NCI-H2196 (cell line): Measurements from ENCODE around the gene MMP20.

Experiments
- DNase-seq: peaks from one replicate; lab custom pipeline; 2025; ENCODE audit not compliant: unreplicated experiment; lab: John Stamatoyannopoulos, UW

Gene MMP20

GRCh38 chr11:102592634-102593581 lies 32.2 kb downstream of the MMP20 start:
- DNase-seq, result no peak

DNA sequence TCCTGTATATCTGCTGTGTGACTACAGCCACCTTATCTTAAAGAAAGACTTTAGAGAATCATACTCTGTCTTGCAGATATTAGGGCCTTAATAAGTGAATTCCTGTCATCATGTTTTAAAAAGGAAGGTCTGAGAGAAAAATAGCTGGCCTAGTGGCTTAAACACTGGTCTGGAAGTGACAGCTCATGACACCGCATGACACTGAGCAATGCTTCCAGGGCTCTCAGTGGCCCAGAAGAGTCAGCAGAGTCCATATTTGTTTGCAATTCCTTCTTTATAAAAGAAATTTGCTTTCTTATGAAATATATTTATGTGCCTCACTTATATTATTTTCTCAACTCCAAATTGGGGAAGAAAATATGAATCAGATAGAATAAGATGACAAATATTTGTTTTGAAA lies 33.0 kb downstream of the MMP20 start:
- no peak for DNase-seq

- DNase-seq, result no peak
Observed at GRCh38 chr11:102591160-102591718, 33.9 kb downstream of the MMP20 start.

GRCh38 chr11:102590276-102591049 lies 34.7 kb downstream of the MMP20 start:
- no peak for DNase-seq

DNA sequence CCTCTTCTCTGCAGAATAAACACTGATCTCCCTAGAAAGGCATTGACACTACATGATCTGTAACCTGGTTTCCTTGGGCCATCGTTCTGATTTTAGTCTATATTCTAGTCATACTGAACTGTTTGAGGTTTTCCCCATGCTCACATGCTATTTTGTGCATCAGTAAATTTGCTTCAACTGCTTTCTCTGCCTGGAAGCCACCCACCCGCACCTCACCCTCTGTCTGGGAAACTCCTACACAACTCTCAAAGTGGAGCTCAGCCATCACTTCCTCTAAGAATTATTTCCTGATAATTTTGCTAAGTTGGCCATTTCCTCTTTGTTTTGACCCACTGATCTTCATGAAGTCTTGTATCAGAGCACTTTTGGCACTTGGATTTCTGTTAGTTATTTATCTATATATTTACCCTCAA lies 36.1 kb downstream of the MMP20 start:
- DNase-seq, result no peak

DNA sequence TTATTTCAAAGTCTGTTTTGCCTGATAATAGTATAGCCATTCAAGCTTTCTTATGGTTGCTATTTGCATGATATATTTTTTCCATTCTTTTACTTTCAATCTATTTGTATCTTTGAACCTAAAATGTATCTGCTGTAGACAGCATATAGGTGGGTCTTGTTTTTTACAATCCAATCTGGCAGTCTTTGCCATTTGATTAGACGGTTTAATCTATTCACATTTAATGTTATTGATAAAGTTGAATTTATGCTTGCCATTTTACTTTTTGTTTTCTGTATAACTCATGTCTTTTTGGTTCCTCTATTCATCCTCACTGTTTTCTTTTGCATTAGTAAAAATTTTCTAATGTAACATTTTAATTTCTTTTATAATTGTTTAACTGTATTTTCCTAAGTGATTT lies 37.4 kb downstream of the MMP20 start:
- no peak for DNase-seq

- DNase-seq, result no peak
Observed at GRCh38 chr11:102583141-102583873, 41.8 kb downstream of the MMP20 start.

- no peak for DNase-seq
Observed at GRCh38 chr11:102582140-102582539, 43.0 kb downstream of the MMP20 start.

- no peak for DNase-seq
Observed at GRCh38 chr11:102581066-102581465, 44.1 kb downstream of the MMP20 start.

- no peak for DNase-seq
Observed at GRCh38 chr11:102580185-102580951, 44.8 kb downstream of the MMP20 start.

GRCh38 chr11:102577723-102578122 lies 47.4 kb downstream of the MMP20 start:
- no peak for DNase-seq

- no peak for DNase-seq
Observed at GRCh38 chr11:102577182-102577581, 48.0 kb downstream of the MMP20 start.

- DNase-seq, result no peak
Observed at GRCh38 chr11:102576350-102576749, 48.8 kb downstream of the MMP20 start.

GRCh38 chr11:102575012-102575411 lies 50.1 kb downstream of the MMP20 start:
- no peak for DNase-seq

DNA sequence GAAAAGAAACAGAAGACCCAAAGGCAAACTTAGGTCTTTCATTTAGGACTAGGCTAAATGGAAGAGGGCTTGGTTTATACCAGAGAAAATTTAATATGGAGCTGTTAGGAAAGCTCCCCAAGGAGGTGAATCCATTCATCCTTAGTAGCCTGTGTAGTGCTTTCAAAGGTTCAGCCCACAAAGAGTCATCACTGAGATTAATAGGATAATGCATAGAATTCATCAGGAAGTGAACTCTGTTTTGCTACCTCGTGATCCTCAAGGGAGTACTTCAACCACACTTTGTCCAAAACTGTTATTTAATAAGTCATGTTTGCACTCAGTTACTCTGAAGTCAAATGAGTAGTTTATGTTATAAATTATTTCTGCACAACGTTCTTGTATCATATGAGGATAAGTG lies 51.3 kb downstream of the MMP20 start:
- DNase-seq, result no peak

DNA sequence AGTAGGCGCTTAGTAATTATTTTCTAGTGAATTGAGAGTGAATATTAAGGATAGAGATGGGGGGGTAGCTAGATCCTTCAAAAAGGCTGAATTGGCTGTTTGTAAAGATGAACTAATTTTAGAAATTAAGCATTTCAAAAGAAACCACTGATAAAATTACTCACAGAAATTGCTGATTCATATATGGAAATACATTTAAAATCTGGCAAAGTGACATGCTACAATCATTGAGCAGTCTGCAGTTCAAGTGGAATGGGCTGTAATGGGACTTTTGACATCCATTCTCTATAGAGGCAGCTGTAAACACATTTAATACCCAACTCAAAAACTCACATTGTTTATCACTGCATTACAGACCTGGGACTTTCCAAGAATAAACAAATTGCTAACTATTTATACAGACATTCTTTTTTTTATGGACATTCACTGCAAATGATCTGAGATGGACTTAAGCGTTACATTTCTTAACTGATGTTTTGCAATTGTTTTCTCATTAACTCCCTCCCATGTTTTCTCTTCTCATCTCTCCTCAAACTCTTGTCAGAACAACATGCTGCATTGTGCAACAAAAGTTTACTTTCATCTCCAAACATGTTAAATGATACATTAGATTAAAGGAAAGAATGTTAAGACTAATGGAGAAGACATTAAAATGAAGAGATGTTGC lies 52.4 kb downstream of the MMP20 start:
- DNase-seq, result no peak

- no peak for DNase-seq
Observed at GRCh38 chr11:102568851-102569250, 56.3 kb downstream of the MMP20 start.

DNA sequence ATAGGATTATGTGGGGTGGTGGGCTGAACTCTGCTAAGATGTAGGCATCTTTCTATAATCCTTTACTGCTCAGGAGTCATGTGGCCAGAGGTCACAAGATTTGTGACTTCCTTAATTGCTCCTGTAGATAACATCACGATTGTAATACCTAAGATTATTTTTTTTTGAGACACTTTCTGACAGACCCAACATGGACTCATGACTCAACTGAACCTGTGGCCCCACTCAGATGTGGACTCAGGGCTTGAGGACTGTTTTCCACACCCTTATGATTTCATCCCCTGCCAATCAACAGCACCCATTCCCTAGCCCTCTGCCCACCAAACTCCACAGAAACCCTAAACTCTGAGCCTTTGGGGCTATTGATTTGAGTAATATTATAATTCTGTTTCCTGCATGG lies 59.0 kb downstream of the MMP20 start:
- DNase-seq, result no peak

GRCh38 chr11:102564110-102564509 lies 61.0 kb downstream of the MMP20 start:
- no peak for DNase-seq

DNA sequence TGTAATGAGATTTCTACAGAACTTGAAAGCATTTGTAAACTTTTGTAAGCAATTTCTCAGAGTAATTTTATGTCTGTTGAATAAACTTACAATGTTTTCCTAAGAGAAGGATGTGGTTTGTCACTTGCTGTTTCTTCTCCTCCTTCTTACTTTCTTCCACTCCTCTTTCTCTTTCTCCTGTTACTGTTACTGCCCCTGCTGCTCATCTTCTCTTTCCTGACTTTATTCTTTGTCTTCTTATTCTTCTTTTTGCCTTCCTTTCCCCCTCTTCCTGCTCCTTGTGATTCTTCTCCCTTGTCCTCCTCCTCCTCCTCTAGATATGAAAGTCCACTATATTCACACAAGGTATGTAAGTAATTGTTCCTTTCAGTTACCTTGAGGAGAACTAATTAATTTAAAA lies 63.5 kb downstream of the MMP20 start:
- DNase-seq, result no peak
